ENCODE measurements around the gene KDM7A. TPM values are rescaled to one million over a fixed set of nuclear protein-coding genes. Genes with fewer than 3 reads are reported as not detected.

The KDM7A gene
- total RNA-seq, 2 experiments from 2014 or later: 24.3 to 25.9 TPM

- CTCF ChIA-PET: interaction anchor here (1.6 kb wide), 1 partner anchor 421 kb away, joined by 3 read pairs; no protein-coding TSS in a partner anchor
- H3K36me3 Mint-ChIP-seq (ENCODE audit: low read depth): peaks cover 82% of the 10 kb centered on the region
- H3K4me1 Mint-ChIP-seq: peaks cover 44% of the 10 kb centered on the region
- no peaks in the 10 kb centered on the region for H3K27me3 Mint-ChIP-seq
- no peak overlapping the region for H3K27ac Mint-ChIP-seq
- H3K9me3 Mint-ChIP-seq: no peaks in the 10 kb centered on the region
- DNase-seq: no peak
- no peak overlapping the region for H3K4me3 Mint-ChIP-seq
- POLR2A ChIA-PET: interaction anchor here (1.0 to 1.5 kb wide), 2 partner anchors 11 to 13 kb away, joined by 3 to 4 read pairs; no protein-coding TSS in a partner anchor
Measured at GRCh38 chr7:140039896-140040295, 136.9 kb downstream of the KDM7A start.

- POLR2A ChIA-PET: interaction anchor here (1.5 kb wide), 1 partner anchor 11 kb away, joined by 4 read pairs; no protein-coding TSS in a partner anchor
- DNase-seq: no peak
- H3K4me3 Mint-ChIP-seq: no peak overlapping the region
- H3K4me1 Mint-ChIP-seq: peaks cover 44% of the 10 kb centered on the region
- H3K36me3 Mint-ChIP-seq (ENCODE audit: low read depth): peaks cover 80% of the 10 kb centered on the region
- no peak overlapping the region for H3K27ac Mint-ChIP-seq
- H3K9me3 Mint-ChIP-seq: no peaks in the 10 kb centered on the region
- H3K27me3 Mint-ChIP-seq: no peaks in the 10 kb centered on the region
- CTCF ChIA-PET: interaction anchor here (1.9 kb wide), 1 partner anchor 9 kb away, joined by 5 read pairs; no protein-coding TSS in a partner anchor
Measured at GRCh38 chr7:140039066-140039465, 137.7 kb downstream of the KDM7A start.

DNA sequence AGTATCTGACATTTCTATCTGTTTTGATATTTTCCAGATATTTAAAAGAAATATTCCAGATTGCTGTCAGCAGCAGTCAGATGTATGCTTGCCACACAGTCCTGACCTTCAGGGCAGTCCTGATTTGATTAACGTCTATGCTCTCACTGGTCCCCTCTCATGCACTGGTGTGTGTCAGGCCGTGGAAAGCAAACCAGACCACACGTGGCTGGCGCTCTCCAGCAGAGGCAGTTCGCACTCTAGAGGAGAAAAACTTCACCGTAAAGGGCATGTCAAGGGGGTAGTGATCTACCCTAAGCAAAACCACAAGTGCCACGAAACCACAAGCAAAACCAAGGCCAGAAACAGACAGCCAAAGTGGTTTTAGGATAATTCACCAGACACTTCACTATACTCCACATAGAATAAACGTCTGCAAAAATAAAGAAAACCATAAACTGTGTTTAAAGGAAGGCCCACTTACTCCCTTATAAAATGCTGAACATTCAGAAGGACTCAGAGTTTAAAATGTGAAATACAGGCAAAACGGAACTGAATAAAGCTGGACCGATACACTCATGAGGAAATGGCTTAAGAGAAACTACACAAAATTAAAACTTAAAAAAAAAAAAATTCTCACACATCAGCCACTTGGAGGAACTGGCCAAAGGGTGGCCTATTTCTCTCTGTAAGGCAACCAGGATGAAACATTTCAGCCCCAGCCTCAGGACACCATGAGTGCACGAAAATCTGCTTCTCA is 140.4 kb downstream of the KDM7A start:
- Mint-ChIP-seq H3K27ac (no peak overlapping the region), H3K27me3 (no peaks in the 10 kb centered on the region), H3K36me3 (ENCODE audit: low read depth) (peaks cover 83% of the 10 kb centered on the region), H3K9me3 (no peaks in the 10 kb centered on the region), H3K4me1 (peaks cover 52% of the 10 kb centered on the region), H3K4me3 (no peak overlapping the region)
- ChIA-PET CTCF (no interaction called here), POLR2A (no interaction called here)
- no peak for DNase-seq

DNA sequence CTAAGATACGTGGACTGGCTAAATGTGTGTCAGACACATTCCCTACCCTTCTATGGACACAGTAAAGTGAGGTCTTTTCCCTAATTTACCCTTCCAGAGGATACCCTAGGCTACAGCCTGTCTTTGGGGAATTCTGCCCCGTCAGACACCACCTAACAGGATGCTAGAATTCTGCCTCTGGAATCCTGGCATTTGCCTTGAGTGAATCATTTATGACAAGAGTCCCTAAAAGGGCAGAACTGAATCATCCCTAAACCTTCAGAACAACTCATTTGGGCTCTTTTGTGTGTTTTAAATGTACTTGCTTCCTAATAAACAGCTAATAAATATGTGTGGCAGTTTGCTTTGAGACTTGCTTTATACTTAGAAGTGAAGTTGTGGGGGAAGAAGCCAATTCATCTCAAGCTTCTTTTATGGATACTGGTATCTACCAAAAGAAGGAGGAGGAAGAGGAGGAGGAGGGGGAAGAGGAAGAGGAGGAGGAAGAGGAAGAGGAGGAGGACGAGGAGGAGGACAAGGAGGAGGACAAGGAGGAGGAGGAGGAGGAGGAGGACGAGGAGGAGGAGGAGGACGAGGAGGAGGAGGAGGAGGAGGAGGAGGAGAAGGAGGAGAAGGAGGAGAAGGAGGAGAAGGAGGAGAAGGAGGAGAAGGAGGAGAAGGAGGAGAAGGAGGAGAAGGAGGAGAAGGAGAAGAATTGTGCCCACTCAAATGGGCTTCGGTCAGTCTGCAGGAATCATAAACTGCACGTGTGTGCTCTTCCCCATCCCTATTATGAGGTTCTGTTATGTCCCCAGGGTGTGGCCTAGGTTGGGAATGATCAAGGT is 141.2 kb downstream of the KDM7A start:
- ChIA-PET CTCF (no interaction called here), POLR2A (interaction anchor here (1.6 kb wide), 1 partner anchor 27 kb away, joined by 5 read pairs; the partner anchor contains the start of gene PARP12)
- Mint-ChIP-seq H3K9me3 (no peaks in the 10 kb centered on the region), H3K4me1 (peaks cover 48% of the 10 kb centered on the region), H3K36me3 (ENCODE audit: low read depth) (peaks cover 81% of the 10 kb centered on the region), H3K27ac (no peak overlapping the region), H3K27me3 (no peaks in the 10 kb centered on the region), H3K4me3 (no peak overlapping the region)
- no peak for DNase-seq

Other genes starting within 250 kb of the KDM7A start
- 100 to 1,000 TPM; 146 to 151 TPM for gene PARP12, start 114.0 kb downstream of the KDM7A start, total RNA-seq
- gene SLC37A3, start 221.5 kb upstream of the KDM7A start, total RNA-seq: 10 to 100 TPM; 28.8 to 30.7 TPM
- gene RAB19, start 227.1 kb upstream of the KDM7A start, total RNA-seq: 1 to 10 TPM; 4.3 to 4.8 TPM